NCI-H510A treated with DMSO at 0.1 percent for 48 hours (cell line): ENCODE results near the gene DDX11.
A peak's percentile ranks its signal among the peaks of the same experiment; 100 is the strongest.
"Not testable (repeated sequence)": the region's sequence is repeated elsewhere in the genome, so short reads cannot be mapped to it uniquely, and the experiment has no call there.

ENCODE experiments used
- DNase-seq: peaks from one replicate; lab custom pipeline; 2025; lab: John Stamatoyannopoulos, UW

Gene DDX11

GRCh38 chr12:31073527-31074332 is at the start of gene DDX11:
Gene DDX11 (plus strand): TSS chr12:31073860. CDS start chr12:31078394, 4,534 bp downstream.
- DNase-seq: peak; percentile 66

GRCh38 chr12:31026202-31026601 is 47.5 kb upstream of the DDX11 start:
- DNase-seq: peak; percentile 59

- DNase-seq: not testable (repeated sequence)
Measured at GRCh38 chr12:31027006-31027405, 46.7 kb upstream of the DDX11 start.

- no peak for DNase-seq
Measured at GRCh38 chr12:31029468-31029867, 44.2 kb upstream of the DDX11 start.

- DNase-seq: peak; percentile 11
Measured at GRCh38 chr12:31029916-31030562, 43.6 kb upstream of the DDX11 start.

- no peak for DNase-seq
Measured at GRCh38 chr12:31031951-31032335, 41.7 kb upstream of the DDX11 start.

GRCh38 chr12:31033146-31033545 is 40.5 kb upstream of the DDX11 start:
- DNase-seq: no peak

GRCh38 chr12:31033681-31034080 is 40.0 kb upstream of the DDX11 start:
- DNase-seq: no peak

- DNase-seq: no peak
Measured at GRCh38 chr12:31034372-31034771, 39.3 kb upstream of the DDX11 start.

- no peak for DNase-seq
Measured at GRCh38 chr12:31035226-31035625, 38.4 kb upstream of the DDX11 start.

- no peak for DNase-seq
Measured at GRCh38 chr12:31035967-31036665, 37.5 kb upstream of the DDX11 start.

- no peak for DNase-seq
Measured at GRCh38 chr12:31037028-31037427, 36.6 kb upstream of the DDX11 start.

- no peak for DNase-seq
Measured at GRCh38 chr12:31037931-31038330, 35.7 kb upstream of the DDX11 start.

- DNase-seq: no peak
Measured at GRCh38 chr12:31041033-31041564, 32.6 kb upstream of the DDX11 start.

GRCh38 chr12:31050143-31050542 is 23.5 kb upstream of the DDX11 start:
- not testable (repeated sequence) for DNase-seq

- DNase-seq: not testable (repeated sequence)
Measured at GRCh38 chr12:31050548-31050947, 23.1 kb upstream of the DDX11 start.

- not testable (repeated sequence) for DNase-seq
Measured at GRCh38 chr12:31051692-31052091, 22.0 kb upstream of the DDX11 start.

- not testable (repeated sequence) for DNase-seq
Measured at GRCh38 chr12:31052121-31052520, 21.5 kb upstream of the DDX11 start.

- not testable (repeated sequence) for DNase-seq
Measured at GRCh38 chr12:31052666-31053439, 20.8 kb upstream of the DDX11 start.

- not testable (repeated sequence) for DNase-seq
Measured at GRCh38 chr12:31053944-31054343, 19.7 kb upstream of the DDX11 start.

- no peak for DNase-seq
Measured at GRCh38 chr12:31057671-31058070, 16.0 kb upstream of the DDX11 start.

GRCh38 chr12:31066196-31066595 is 7.5 kb upstream of the DDX11 start:
- DNase-seq: not testable (repeated sequence)
